Stimulated activated naive CD8-positive, alpha-beta T cell treated with anti-CD3 and anti-CD28 coated beads, Interleukin-15, Interleukin-2, amounts not matched to agents 100 ng/mL and 50 ng/mL, for 24 hours (primary cell): ENCODE data around the gene CUX1.
"Not testable (repeated sequence)": the region's sequence is repeated elsewhere in the genome, so short reads cannot be mapped to it uniquely, and the experiment has no call there.

Experiments used
- H3K27ac Mint-ChIP-seq: one replicate; pipeline ENCODE4 v1.8.0; 2021; ENCODE audit warnings: mild to moderate bottlenecking, mixed read lengths
- H3K27me3 Mint-ChIP-seq: one replicate; pipeline ENCODE4 v1.8.0; 2021; ENCODE audit warnings: mixed read lengths
- H3K36me3 Mint-ChIP-seq: one replicate; pipeline ENCODE4 v1.8.0; 2021; ENCODE audit warnings: low read depth, mixed read lengths
- H3K4me1 Mint-ChIP-seq: one replicate; pipeline ENCODE4 v1.8.0; 2021; ENCODE audit warnings: low read depth, mixed read lengths
- H3K4me3 Mint-ChIP-seq: one replicate; pipeline ENCODE4 v1.8.0; 2021; ENCODE audit warnings: mild to moderate bottlenecking, mixed read lengths
- H3K9me3 Mint-ChIP-seq: one replicate; pipeline ENCODE4 v1.8.0; 2021; ENCODE audit warnings: mixed read lengths

CUX1 gene

DNA sequence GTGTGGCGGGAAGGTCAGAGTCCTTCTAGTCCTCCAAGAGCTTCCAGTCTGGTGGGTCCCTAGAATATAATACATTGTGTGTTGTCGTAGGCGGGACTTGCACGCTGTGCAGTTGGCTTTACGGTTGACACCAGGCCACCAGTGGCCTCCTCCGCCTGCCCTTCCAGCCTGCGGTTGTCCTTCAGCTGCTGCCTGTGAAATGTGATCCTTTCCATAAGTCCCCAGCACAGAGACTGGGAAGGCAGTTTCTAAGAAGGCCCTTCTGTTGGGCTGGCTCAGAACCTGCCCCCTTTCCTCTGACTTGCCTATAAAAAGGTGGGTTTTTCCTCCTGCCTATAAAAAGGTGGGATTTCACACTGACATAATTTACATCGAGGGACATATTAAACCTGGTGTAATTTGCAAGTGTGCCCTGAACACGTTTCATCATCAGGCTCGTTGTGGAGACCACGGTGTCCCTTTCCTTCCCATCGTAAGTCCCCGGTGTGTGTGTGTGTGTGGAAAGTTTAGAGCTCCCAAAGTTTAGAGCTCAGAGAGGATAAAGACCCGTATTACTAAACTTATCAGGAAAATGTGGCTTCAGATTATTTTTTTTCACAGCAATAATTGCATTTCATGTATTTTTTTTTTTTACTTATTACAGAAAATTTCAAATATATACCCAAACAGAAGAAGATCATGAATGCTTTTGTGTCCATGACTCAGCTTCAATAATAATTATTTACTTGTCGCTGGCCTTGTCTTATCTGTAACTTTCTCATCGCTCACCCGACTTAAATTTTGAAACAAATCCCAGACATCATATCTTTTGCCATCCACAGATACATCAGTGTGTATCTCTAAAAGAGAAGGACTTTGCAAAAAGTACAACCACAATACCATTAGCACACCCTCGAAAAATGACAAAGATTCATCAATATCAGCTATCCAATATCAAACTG lies 45.1 kb downstream of the CUX1 start:
- Mint-ChIP-seq H3K27ac (no peak overlapping the region), H3K9me3 (no peaks in the 10 kb centered on the region), H3K4me1 (peaks cover 29% of the 10 kb centered on the region), H3K27me3 (no peaks in the 10 kb centered on the region), H3K4me3 (no peak overlapping the region), H3K36me3 (peaks cover 3% of the 10 kb centered on the region)

DNA sequence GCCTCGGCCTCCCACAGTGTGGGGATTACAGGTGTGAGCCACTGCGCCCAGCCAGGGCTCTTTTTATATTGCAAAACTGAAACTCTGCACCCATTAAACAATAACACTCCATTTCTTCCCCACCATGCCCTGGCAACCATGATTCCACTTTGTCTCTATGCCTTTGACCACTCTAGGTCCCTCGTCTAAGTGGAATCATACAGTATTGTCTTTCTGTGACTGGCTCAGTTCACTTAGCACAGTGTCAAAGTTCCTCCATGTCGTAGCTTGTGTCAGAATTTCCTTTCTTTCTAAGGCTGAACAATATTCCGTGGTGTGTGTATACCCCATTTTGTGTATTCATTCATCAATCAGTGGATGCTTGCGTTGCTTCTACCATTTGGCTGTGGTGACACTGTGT lies 46.2 kb downstream of the CUX1 start:
- Mint-ChIP-seq H3K36me3 (peaks cover 3% of the 10 kb centered on the region), H3K4me3 (no peak overlapping the region), H3K9me3 (no peaks in the 10 kb centered on the region), H3K4me1 (peaks cover 27% of the 10 kb centered on the region), H3K27ac (no peak overlapping the region), H3K27me3 (no peaks in the 10 kb centered on the region)

DNA sequence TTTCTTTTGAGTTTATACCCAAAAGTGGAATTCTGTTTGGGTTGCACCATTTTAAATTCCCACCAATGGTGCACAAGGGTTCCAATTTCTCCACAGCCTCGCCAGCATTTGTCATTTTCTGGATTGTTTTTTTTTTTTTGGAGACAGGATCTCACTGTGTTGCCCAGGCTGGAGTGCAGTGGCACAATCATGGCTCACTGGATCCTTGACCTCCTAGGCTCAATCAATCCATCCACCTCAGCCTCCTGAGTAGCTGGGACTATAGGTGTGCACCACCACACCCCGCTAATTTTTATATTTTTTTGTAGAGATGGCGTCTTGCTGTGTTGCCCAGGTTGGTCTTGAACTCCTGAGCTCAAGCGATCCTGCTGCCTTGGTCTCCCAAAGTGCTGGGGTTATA lies 46.6 kb downstream of the CUX1 start:
- Mint-ChIP-seq H3K4me3 (no peak overlapping the region), H3K27ac (no peak overlapping the region)

DNA sequence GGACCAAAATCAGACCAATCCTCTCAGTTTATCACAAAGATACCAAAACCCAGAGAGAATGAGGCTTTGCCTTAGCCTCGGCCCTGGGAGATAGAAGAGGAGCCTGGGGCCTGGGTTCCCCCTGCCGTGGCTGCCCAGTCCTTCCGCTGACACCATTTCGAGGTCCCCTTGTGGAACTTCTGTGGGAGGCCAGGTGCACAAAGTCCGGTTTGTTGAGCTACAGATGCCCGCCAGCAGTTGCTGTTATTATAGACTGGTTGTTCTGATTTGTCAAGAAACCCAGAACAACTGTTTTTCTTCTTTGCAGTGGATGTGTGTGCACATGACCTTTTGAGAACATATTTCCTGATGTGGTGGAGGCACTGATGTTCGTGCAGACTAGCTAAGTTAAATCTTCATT lies 47.6 kb downstream of the CUX1 start:
- H3K4me3 Mint-ChIP-seq, result no peak overlapping the region
- no peak overlapping the region for H3K27ac Mint-ChIP-seq
- no peaks in the 10 kb centered on the region for H3K27me3 Mint-ChIP-seq
- H3K36me3 Mint-ChIP-seq, result peaks cover 3% of the 10 kb centered on the region
- H3K9me3 Mint-ChIP-seq, result no peaks in the 10 kb centered on the region
- peaks cover 32% of the 10 kb centered on the region for H3K4me1 Mint-ChIP-seq

More for the DNA sequence above, 46.6 kb downstream of the CUX1 start:
- peaks cover 3% of the 10 kb centered on the region for H3K36me3 Mint-ChIP-seq
- peaks cover 31% of the 10 kb centered on the region for H3K4me1 Mint-ChIP-seq
- no peaks in the 10 kb centered on the region for H3K9me3 Mint-ChIP-seq
- H3K27me3 Mint-ChIP-seq, result no peaks in the 10 kb centered on the region

DNA sequence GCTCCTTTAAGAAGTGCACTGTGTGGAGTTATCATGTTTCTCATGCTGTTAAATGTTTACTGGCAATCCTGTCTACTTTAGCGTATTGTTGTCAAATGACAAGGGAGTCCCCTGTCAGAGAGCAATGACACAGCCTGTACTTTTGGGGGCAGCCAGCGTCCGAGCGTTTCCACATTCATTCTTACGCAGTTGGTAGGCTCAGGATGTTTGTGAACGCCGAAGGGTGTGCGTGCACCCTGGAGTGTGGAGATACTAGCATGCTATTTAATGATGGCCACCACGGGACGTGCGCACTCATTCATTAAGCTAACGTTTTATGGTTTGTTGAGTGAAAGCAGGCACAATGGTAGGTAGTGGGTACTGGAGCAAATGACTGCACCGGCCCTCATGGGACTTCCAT lies 48.0 kb downstream of the CUX1 start:
- Mint-ChIP-seq H3K27ac (no peak overlapping the region), H3K9me3 (no peaks in the 10 kb centered on the region), H3K4me3 (no peak overlapping the region), H3K4me1 (peaks cover 36% of the 10 kb centered on the region), H3K27me3 (no peaks in the 10 kb centered on the region), H3K36me3 (peaks cover 3% of the 10 kb centered on the region)

DNA sequence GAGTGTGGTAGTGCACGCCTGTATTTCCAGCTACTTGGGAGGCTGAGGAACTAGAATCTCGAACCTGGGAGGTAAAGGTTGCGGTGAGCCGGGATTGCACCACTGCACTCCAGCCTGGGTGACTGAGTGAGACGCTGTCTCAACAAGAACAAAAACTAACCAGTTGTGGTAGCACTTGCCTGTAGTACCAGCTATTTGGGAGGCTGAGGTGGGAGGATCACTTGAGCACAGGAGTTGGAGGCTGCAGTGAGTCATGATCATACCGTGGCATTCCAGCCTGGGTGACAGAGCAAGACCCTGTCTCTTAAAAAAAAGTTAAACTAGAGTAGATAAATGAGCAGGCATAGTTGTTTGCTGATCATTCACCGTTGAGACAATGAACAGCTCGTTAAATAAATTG lies 48.9 kb downstream of the CUX1 start:
- H3K4me3 Mint-ChIP-seq, result no peak overlapping the region
- H3K9me3 Mint-ChIP-seq, result no peaks in the 10 kb centered on the region
- peaks cover 3% of the 10 kb centered on the region for H3K36me3 Mint-ChIP-seq
- H3K27ac Mint-ChIP-seq, result no peak overlapping the region
- peaks cover 31% of the 10 kb centered on the region for H3K4me1 Mint-ChIP-seq
- no peaks in the 10 kb centered on the region for H3K27me3 Mint-ChIP-seq

DNA sequence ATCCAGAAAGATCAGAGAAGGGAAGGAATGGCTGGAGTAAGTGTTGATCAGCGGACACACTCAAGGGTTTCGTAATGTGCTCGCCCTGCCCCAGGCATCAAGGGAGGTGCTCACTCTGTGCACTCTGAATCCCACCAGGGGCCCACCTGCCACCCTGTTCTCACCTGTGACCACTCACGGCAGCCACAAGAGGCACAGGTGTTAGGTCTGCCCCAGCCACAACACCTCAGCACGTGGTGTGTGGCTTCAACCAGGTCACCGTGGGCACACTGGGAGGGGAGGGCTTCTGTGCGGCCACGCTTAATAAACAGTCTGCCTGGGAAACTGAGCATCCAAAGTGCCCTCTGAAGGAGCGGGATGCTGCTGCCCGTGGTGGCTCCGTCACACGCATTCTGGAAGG lies 49.8 kb downstream of the CUX1 start:
- Mint-ChIP-seq H3K9me3 (no peaks in the 10 kb centered on the region), H3K36me3 (peaks cover 3% of the 10 kb centered on the region), H3K4me1 (peaks cover 31% of the 10 kb centered on the region), H3K4me3 (no peak overlapping the region), H3K27ac (no peak overlapping the region), H3K27me3 (no peaks in the 10 kb centered on the region)

DNA sequence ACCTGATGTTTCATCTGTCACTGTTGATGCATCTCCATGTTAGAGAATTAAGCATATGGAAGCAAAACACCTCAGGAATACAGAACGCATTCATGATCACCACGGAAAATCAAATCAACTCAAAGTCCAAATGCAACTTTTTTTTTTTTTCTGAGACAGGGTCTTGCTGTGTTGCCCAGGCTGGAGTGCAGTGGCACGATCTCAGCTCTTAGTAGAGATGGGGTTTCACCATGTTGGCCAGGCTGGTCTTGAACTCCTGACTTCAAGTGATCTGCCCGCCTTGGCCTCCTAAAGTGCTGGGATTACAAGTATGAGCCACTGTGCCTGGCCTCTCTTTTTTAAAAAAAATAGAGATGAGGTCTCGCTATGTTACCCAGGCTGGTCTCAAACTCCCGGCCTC lies 50.3 kb downstream of the CUX1 start:
- peaks cover 31% of the 10 kb centered on the region for H3K4me1 Mint-ChIP-seq
- H3K27me3 Mint-ChIP-seq, H3K36me3 Mint-ChIP-seq, H3K4me3 Mint-ChIP-seq, H3K9me3 Mint-ChIP-seq, H3K27ac Mint-ChIP-seq: not testable (repeated sequence)

DNA sequence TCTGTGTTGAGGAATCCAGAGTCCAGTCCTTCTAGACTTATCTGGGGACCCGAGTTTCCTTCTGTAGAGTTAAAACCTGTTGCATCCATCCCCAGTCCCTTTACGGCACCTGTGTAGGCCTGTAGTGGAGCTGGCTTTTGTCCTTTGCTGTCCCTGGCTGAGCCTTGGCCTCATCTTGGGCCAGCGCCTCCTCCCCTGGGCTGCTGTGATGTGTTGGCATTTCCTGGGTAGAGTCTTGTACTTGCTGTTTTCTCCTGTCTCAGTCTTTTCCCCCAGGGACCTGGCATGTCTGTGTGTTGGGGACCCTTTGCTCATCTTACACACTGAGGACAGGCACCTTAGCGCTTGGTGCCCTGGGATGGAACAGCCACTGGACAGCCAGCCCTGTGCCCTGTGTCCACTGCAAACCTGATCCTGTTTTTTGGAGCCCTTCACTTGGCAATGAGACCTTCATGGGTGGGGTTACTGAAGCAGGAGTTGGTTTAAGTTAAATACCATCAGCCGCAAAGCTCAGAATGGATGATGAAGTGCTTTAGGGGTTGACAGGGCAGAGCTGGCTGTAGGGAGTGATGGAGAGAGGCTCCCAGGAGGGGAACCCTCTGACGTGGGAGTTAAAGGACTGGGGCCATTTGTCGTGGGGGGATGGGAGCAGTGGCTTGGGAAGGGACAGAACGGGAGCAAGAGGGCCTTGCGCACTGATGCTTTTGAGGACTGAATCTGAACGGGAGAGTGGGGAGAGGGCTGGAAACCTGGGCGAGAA lies 50.9 kb downstream of the CUX1 start:
- Mint-ChIP-seq H3K4me1 (peaks cover 31% of the 10 kb centered on the region), H3K27ac (no peak overlapping the region), H3K36me3 (peaks cover 3% of the 10 kb centered on the region), H3K9me3 (no peaks in the 10 kb centered on the region), H3K4me3 (no peak overlapping the region), H3K27me3 (no peaks in the 10 kb centered on the region)

DNA sequence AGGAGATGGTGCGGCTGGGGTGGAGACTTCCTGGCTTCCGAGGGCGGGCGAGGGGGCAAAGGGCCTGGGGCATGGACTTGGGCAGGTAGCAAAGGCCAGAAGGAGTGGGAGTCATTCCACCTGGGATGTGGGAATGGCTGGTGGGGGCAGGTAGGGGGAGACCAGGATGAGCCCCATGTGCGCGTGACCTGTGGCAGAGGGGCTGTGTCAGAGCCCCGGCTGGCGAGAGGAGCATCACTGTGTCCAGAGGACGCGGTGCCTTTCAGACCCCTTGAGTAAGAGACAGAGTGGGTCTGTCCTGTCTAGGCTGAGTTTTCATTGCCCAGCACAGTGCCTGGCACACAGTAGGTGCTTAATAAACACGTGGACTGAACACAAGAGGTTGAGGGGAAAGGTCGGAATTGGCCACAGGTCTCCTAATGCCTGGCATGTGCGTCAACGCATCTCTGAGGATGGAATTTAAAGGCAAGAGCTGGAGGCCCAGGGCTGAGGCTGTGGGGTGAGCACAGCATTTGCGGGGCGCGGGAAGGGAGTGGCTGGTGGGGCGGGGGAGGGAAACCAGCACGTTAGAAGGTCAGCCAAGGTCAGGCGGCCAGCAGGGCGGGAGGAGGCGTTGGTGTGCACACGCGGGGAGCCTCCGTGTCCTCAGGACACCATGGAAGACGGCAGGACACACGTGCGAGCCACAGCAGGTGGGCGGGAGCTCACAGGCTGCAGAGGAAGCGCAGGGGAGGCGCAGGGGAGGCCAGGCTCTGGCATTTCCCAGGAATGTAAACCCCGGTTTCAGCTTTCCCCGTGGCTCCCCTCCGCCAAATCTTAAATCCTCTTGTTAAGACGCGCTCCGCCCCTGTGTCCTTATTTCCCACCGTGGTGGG lies 51.8 kb downstream of the CUX1 start:
- H3K27ac Mint-ChIP-seq, result no peak overlapping the region
- peaks cover 31% of the 10 kb centered on the region for H3K4me1 Mint-ChIP-seq
- H3K9me3 Mint-ChIP-seq, result no peaks in the 10 kb centered on the region
- H3K4me3 Mint-ChIP-seq, result no peak overlapping the region
- no peaks in the 10 kb centered on the region for H3K27me3 Mint-ChIP-seq
- peaks cover 3% of the 10 kb centered on the region for H3K36me3 Mint-ChIP-seq

DNA sequence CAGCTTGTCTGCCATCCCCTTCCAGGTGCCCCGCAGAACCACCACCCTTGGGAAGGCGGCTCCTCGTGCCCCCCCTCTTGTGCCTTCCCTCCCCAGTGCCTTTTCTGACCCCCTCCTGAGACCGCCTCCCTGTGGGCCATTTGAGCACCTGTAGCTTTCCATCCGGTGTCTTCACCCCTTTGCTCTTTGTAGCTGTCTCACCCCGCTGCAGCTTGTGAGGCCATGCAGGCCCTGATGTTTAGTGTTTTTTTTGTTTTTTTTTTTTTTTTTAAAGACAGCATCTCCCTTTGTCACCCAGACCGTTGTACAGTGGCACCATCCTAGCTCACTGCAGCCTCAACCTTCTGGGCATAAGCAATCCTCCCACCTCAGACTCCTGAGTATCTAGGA lies 52.5 kb downstream of the CUX1 start:
- no peak overlapping the region for H3K4me3 Mint-ChIP-seq
- H3K9me3 Mint-ChIP-seq, result no peaks in the 10 kb centered on the region
- H3K36me3 Mint-ChIP-seq, result peaks cover 3% of the 10 kb centered on the region
- H3K27me3 Mint-ChIP-seq, result no peaks in the 10 kb centered on the region
- H3K4me1 Mint-ChIP-seq, result peaks cover 31% of the 10 kb centered on the region
- H3K27ac Mint-ChIP-seq, result no peak overlapping the region

DNA sequence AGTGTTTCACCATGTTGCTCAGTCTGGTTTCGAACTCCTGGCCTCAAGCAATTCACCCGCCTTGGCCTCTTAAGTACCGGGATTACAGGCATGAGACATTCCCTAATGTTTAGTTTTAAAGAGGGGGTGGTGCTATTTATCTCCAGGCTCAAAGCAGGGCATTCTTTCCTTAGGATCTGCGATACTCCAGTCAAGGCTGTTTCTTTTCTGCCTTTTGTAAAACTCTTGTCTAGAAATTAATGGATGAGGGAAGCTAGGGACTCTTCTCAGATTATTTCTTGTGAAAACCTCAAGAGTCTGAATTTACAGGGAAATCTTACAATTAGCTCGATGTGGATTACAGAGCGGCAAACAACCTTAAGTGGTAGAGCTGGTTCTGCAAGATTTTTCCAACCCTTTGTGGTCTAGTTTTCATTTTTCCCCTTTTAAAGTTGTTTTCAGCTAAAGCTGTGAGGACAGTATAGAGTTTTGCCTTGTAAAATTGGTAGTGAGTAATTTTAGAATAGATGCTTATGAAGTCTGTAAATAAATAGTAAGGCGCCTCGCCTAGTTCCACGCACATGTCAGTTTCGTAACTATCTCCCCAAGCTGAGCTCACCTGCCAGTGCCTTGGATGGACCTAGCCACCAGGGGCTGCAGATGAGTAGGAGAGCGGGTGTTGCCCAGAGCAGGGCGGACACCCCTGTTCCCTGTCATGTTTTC lies 53.1 kb downstream of the CUX1 start:
- Mint-ChIP-seq H3K4me3 (no peak overlapping the region), H3K9me3 (no peaks in the 10 kb centered on the region), H3K27ac (no peak overlapping the region), H3K27me3 (no peaks in the 10 kb centered on the region), H3K4me1 (peaks cover 25% of the 10 kb centered on the region), H3K36me3 (peaks cover 3% of the 10 kb centered on the region)

DNA sequence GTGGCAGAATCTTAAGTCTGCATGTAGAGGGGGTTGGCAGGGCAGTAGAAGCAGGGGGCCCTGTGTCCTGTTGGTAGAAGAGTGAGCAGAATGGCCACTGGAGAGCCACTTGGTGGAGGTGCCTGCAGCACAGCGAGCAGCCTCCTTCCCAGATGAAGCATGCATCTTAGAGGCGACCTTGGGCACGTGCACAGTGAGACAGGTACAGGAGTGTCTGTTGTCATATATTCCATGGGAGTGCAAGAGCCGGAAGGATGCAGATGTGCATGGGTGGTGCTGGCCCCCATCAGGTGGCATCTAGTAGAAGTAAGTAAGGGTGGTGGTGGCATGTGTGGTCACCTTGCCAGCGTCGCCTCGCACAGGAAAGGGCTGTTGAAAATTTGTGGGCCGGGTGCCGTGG lies 53.9 kb downstream of the CUX1 start:
- Mint-ChIP-seq H3K4me3 (no peak overlapping the region), H3K36me3 (no peaks in the 10 kb centered on the region), H3K4me1 (peaks cover 25% of the 10 kb centered on the region), H3K9me3 (no peaks in the 10 kb centered on the region), H3K27ac (no peak overlapping the region), H3K27me3 (no peaks in the 10 kb centered on the region)

DNA sequence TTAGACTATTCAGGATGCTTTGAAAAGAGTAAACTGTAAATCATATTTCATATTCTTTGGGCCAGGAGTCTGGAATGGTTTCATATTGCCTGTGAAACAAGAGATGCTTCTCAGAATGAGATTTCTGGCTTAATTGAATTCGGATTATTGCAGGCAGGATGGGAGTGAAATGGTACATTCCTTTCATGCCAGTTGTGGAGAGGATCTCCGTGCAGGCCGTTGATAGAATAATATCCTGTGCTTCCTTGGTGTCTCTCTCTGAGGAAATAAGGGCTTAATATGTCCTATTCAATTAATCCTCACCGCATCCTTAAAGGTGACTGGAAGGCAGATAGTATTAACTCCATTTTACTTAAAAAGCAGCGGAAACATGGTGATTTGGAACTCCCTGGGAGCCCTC lies 56.6 kb downstream of the CUX1 start:
- Mint-ChIP-seq H3K9me3 (no peaks in the 10 kb centered on the region), H3K4me3 (no peak overlapping the region), H3K27ac (no peak overlapping the region), H3K4me1 (peaks cover 10% of the 10 kb centered on the region), H3K36me3 (no peaks in the 10 kb centered on the region), H3K27me3 (no peaks in the 10 kb centered on the region)
